SK-N-SH treated with all-trans-retinoic acid at 6 μM for 48 hours (cell line): ENCODE results near the gene PEX7.

Experiments used
- ARNTL ChIP-seq: fragments of 450-650 bp; formaldehyde crosslinking; IDR thresholded peaks from 2 replicates; pipeline ENCODE4 v1.5.0; 2020; ENCODE audit warnings: low read depth, mild to moderate bottlenecking, moderate library complexity, borderline replicate concordance
- BACH2 ChIP-seq: fragments of 250-450 bp; sonication (Bioruptor Pico); IDR thresholded peaks from 2 replicates; pipeline ENCODE4 v1.9.0; 2021; ENCODE audit warnings: mild to moderate bottlenecking, borderline replicate concordance
- CSDC2 ChIP-seq: fragments of 250-450 bp; sonication (Bioruptor Pico); IDR thresholded peaks from 2 replicates; pipeline ENCODE4 v1.5.0; 2020; ENCODE audit warnings: mild to moderate bottlenecking, moderate library complexity
- PPARA ChIP-seq: fragments of 250-450 bp; sonication (Bioruptor Pico); IDR thresholded peaks from 2 replicates; pipeline ENCODE4 v1.5.0; 2020; ENCODE audit warnings: mild to moderate bottlenecking, borderline replicate concordance
- RARB ChIP-seq: fragments of 250-450 bp; sonication (Bioruptor Pico); IDR thresholded peaks from 2 replicates; pipeline ENCODE4 v1.8.0; 2021; ENCODE audit warnings: mild to moderate bottlenecking, moderate library complexity
- SNAI2 ChIP-seq: fragments of 250-450 bp; sonication (Bioruptor Pico); IDR thresholded peaks from 2 replicates; pipeline ENCODE4 v1.5.0; 2020; ENCODE audit warnings: mild to moderate bottlenecking, moderate library complexity
- TCF4 ChIP-seq: fragments of 250-450 bp; sonication (Bioruptor Pico); IDR thresholded peaks from 2 replicates; pipeline ENCODE4 v1.8.0; 2021; ENCODE audit warnings: mild to moderate bottlenecking, moderate library complexity, borderline replicate concordance
- ZFP3 ChIP-seq: fragments of 250-450 bp; sonication (Bioruptor Pico); IDR thresholded peaks from 2 replicates; pipeline ENCODE4 v1.5.0; 2020; ENCODE audit warnings: mild to moderate bottlenecking, moderate library complexity
- ZFP30 ChIP-seq: fragments of 450-650 bp; formaldehyde crosslinking; IDR thresholded peaks from 2 replicates; pipeline ENCODE4 v1.5.0; 2022; ENCODE audit warnings: mild to moderate bottlenecking, moderate library complexity
- ZNF565 ChIP-seq: fragments of 450-650 bp; formaldehyde crosslinking; conservative IDR thresholded peaks from 2 replicates; pipeline ENCODE4 v1.5.0; 2020; ENCODE audit warnings: low read depth, mild to moderate bottlenecking, moderate library complexity
- ZNF8 ChIP-seq: fragments of 450-650 bp; formaldehyde crosslinking; IDR thresholded peaks from 2 replicates; pipeline ENCODE4 v1.5.0; 2020; ENCODE audit warnings: mild to moderate bottlenecking, moderate library complexity
- TF ChIP-seq, protein P1 (sequence below): fragments of 250-450 bp; sonication (Bioruptor Pico); IDR thresholded peaks from 2 replicates; pipeline ENCODE4 v1.8.0; 2021; ENCODE audit warnings: low read depth, mild to moderate bottlenecking, moderate library complexity, borderline replicate concordance
- TF ChIP-seq, protein P2 (sequence below): fragments of 250-450 bp; sonication (Bioruptor Pico); IDR thresholded peaks from 2 replicates; pipeline ENCODE4 v1.5.1; 2020; ENCODE audit warnings: low read depth, mild to moderate bottlenecking, moderate library complexity
- TF ChIP-seq, protein P3 (sequence below): fragments of 250-450 bp; sonication (Bioruptor Pico); IDR thresholded peaks from 2 replicates; pipeline ENCODE4 v1.8.0; 2020; ENCODE audit warnings: mild to moderate bottlenecking, moderate library complexity, borderline replicate concordance

DNA sequence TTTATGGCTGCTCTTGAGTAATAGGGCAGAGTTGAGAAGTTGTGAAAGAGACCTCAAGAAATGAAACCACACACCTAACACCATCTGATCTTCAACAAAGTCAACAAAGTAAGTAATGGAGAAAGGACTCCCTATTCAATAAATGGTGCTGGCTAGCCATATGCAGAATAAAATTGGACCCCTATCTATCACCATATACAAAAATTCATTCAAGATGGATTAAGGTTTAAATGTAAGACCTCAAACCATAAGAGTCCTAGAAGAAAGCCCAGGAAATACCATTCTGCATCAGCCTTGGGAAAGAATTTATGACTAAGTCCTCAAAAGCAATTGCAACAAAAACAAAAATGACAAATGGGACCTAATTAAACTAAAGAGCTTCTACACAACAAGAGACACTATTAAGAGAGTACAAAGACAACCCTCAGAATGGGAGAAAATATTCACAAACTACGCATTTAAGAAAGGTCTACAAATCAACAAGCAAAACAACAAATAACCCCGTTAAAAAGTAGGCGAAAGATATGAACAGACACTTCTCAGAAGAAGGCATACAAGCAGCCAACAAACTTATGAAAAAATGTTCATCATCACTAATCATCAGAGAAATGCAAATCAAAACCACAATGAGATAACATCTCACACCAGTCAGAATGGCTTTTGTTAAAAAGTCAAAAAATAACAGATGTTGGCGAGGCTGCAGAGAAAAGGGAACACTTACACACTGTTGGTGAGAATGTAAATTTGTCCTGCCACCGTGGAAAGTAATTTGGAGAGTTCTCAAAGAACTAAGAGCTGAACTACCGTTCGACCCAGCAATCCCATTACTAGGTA lies 34.1 kb upstream of the PEX7 start:
- TF ChIP-seq ZFP3 = no peak
- TF ChIP-seq, protein P1, sequence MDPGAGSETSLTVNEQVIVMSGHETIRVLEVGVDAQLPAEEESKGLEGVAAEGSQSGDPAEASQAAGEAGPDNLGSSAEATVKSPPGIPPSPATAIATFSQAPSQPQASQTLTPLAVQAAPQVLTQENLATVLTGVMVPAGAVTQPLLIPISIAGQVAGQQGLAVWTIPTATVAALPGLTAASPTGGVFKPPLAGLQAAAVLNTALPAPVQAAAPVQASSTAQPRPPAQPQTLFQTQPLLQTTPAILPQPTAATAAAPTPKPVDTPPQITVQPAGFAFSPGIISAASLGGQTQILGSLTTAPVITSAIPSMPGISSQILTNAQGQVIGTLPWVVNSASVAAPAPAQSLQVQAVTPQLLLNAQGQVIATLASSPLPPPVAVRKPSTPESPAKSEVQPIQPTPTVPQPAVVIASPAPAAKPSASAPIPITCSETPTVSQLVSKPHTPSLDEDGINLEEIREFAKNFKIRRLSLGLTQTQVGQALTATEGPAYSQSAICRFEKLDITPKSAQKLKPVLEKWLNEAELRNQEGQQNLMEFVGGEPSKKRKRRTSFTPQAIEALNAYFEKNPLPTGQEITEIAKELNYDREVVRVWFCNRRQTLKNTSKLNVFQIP (CRISPR knock-in tag) = no peak
- TF ChIP-seq, protein P2, sequence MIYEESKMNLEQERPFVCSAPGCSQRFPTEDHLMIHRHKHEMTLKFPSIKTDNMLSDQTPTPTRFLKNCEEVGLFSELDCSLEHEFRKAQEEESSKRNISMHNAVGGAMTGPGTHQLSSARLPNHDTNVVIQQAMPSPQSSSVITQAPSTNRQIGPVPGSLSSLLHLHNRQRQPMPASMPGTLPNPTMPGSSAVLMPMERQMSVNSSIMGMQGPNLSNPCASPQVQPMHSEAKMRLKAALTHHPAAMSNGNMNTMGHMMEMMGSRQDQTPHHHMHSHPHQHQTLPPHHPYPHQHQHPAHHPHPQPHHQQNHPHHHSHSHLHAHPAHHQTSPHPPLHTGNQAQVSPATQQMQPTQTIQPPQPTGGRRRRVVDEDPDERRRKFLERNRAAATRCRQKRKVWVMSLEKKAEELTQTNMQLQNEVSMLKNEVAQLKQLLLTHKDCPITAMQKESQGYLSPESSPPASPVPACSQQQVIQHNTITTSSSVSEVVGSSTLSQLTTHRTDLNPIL (CRISPR knock-in tag) = no peak
- no peak for TF ChIP-seq ZFP30
- TF ChIP-seq, protein P3, sequence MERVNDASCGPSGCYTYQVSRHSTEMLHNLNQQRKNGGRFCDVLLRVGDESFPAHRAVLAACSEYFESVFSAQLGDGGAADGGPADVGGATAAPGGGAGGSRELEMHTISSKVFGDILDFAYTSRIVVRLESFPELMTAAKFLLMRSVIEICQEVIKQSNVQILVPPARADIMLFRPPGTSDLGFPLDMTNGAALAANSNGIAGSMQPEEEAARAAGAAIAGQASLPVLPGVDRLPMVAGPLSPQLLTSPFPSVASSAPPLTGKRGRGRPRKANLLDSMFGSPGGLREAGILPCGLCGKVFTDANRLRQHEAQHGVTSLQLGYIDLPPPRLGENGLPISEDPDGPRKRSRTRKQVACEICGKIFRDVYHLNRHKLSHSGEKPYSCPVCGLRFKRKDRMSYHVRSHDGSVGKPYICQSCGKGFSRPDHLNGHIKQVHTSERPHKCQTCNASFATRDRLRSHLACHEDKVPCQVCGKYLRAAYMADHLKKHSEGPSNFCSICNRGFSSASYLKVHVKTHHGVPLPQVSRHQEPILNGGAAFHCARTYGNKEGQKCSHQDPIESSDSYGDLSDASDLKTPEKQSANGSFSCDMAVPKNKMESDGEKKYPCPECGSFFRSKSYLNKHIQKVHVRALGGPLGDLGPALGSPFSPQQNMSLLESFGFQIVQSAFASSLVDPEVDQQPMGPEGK (CRISPR knock-in tag) = no peak
- no peak for TF ChIP-seq ARNTL
- no peak for TF ChIP-seq RARB (CRISPR knock-in tag)
- TF ChIP-seq ZNF565 = no peak
- no peak for TF ChIP-seq PPARA
- no peak for TF ChIP-seq CSDC2 (CRISPR knock-in tag)
- no peak for TF ChIP-seq SNAI2
- no peak for TF ChIP-seq TCF4 (CRISPR knock-in tag)
- TF ChIP-seq ZNF8 (CRISPR knock-in tag) = no peak
- TF ChIP-seq BACH2 = no peak
